NCI-H82 treated with DMSO at 0.1 percent for 48 hours (cell line): ENCODE measurements around the gene NOTCH2.
"Not testable (repeated sequence)": the region's sequence is repeated elsewhere in the genome, so short reads cannot be mapped to it uniquely, and the experiment has no call there.

ENCODE experiments used
- DNase-seq: peaks from one replicate; lab custom pipeline; 2025; ENCODE audit not compliant: unreplicated experiment; lab: John Stamatoyannopoulos, UW

Gene NOTCH2

DNA sequence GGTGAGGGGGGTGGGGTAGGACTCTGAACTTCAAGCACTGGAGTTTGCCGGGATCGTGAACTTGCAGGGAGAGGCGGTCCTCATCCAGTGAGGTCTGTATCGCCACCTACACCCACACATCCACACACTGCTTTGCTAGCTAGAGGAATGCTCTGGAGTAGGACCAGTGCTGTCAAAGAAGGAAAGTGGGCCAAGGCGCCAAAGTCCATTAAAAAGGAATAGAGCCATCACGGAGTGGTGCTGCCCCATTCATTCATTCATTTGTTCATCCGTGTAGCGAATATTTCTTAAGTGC is 405 bp upstream of the NOTCH2 start:
- DNase-seq: not testable (repeated sequence)

DNA sequence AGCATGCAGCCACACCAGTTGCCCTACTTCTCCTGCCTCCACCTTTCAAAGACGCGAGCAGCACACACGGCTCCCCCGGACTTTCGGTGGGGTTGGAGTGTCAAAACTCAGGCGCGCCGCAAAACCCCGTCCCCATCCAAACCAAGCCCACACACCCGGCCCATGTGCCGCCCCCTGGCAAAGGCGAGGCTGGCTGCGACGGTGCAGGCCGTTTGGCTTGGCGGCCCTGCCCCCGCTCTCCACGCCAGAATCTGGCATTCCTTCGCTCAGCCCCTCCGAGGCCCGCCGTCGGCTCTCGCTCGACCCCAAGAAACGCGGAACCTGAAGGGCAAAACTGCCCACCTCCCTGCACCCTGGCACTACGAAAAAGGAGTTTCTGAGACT is 787 bp downstream of the NOTCH2 start:
- DNase-seq: not testable (repeated sequence)

DNA sequence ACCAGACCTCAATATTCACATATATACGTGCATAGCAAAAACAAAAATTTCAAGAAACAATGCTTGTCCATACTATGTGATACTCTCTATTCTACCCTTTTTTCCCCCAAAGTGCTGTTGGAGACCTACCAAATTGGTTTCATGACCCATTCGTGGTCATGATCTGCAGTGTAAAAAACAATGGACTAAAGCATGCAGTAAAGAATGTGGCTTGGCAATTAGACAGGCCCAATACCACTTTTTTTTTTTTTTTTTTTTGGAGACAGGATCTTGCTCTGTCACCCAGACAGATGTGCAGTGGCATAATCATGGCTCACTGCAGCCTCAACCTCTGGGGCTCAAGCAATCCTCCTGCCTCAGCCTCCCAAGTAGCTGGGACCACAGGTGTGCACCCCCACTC is 21.3 kb downstream of the NOTCH2 start:
- not testable (repeated sequence) for DNase-seq

DNA sequence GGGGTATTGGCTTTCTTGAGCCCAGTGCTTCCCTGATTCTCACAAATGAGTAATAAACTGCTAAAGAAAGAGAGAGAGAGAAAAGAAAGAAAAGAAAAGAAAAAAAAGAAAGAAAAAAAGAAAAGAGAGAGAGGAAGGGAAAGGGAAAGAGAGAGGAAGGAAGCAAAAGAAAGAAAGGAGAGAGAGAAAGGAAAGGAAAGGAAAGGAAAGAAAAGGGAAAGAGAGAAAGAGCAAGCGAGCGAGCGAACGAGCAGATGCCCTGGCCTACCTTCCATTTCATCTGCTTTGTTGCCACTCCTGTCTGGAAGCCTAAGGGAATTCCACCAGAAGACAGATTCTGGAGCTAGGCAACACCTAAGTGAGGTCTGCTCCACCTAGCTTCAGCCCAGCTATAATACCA is 27.7 kb downstream of the NOTCH2 start:
- not testable (repeated sequence) for DNase-seq

DNA sequence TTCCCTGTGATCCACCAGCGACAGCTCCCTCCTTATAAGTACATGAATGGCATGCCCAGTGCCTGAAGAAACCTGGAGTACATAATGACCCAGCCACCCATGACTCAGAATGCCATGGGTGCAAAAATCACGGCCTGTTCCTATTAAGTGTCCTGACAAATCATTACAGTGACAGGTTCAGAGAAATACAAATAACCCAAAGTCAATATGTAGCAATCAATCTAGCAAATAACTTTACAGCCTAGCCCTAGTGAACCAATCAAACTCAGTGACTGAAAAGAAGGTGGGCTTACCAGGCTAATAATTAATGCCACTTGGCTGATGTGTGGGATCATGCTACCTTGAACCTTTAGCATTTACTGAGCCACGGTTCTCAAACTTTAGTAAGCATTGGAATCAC is 37.2 kb downstream of the NOTCH2 start:
- not testable (repeated sequence) for DNase-seq

DNA sequence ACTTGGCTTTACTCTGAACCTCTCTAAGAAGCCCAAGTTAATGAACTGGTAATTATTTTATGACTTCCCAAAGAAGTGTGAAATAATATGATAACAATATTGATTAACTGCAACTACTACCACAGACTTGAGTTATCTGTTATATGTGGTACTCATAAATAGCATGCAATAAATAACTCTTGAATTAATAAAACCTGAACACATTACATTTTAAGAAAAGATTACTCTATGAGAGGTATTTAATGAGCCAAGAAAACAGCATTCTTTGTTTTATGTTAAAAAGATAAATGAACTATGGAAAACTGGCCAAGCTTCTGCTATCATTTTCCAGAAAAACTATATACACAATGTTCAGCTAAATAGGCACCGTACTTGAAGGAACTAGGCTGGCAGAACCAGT is 45.7 kb downstream of the NOTCH2 start:
- DNase-seq: not testable (repeated sequence)

DNA sequence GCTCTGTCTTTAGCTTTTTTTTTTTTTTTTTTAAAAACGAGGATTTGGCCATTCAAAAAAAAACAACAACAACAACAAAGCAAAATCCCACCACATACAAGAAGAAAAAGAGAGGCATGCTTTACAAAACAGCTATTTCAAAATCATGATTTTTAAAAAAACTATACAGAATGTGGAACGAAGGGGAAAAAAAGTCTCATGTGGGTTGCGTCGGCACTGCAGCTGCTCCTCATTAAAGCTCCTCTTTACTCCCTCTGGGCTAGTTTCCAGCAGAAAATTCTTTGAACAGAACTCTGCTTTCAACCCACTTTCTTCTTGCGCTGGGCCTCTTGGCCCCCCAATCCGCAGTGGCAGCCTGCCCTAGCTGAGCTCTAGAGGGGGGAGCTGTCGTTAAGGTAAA is 54.5 kb downstream of the NOTCH2 start:
- not testable (repeated sequence) for DNase-seq

DNA sequence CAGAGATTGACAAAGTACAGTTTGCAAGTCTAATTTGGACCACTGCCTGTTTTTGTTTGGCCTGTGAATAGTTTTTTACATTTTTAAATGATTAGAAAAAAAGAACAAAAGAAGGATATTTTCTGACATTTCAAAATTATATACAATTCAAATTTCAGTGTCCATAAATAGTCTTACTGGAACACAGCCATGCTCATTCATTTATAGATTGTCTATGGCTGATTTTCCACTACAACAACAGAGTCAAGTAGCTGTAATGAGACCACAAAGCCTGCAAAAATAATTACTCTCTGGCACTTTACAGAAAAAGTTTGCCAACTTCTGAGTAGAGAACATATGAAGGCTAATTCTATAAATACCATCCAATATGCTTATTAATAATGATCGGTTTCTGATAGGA is 61.1 kb downstream of the NOTCH2 start:
- not testable (repeated sequence) for DNase-seq

DNA sequence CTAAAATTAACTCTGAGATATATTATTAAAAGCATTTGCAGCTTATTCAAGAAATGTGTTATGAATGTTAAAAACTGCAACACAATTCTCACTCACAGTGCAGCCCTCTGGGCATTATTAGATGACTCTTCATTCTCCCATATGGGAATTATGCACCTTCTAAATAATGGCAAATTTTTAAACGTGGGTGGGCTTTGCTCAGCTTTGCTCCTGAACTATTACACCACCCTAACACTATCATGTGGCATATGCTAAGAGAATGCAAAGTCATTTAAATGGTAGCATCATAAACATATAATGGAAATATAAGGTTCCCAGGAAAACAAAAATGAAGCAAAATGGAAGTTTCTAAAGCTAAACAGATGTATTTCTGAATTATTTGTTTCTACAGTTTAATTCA is 61.6 kb downstream of the NOTCH2 start:
- not testable (repeated sequence) for DNase-seq

DNA sequence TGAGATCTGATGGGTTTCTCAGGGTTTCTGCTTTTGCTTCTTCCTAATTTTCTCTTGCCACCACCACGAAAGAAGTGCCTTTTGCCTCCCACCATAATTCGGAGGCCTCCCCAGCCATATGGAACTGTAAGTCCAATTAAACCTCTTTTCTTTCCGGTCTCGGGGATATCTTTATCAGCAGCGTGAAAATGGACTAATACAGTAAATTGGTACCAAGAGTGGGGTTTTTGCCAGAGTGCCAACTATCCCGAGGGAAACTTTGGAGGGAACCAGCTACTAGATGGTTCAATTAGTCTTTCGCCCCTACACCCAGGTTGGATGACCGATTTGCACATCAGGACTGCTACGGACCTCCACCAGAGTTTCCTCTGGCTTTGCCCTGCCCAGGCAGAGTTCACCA is 68.4 kb downstream of the NOTCH2 start:
- not testable (repeated sequence) for DNase-seq

DNA sequence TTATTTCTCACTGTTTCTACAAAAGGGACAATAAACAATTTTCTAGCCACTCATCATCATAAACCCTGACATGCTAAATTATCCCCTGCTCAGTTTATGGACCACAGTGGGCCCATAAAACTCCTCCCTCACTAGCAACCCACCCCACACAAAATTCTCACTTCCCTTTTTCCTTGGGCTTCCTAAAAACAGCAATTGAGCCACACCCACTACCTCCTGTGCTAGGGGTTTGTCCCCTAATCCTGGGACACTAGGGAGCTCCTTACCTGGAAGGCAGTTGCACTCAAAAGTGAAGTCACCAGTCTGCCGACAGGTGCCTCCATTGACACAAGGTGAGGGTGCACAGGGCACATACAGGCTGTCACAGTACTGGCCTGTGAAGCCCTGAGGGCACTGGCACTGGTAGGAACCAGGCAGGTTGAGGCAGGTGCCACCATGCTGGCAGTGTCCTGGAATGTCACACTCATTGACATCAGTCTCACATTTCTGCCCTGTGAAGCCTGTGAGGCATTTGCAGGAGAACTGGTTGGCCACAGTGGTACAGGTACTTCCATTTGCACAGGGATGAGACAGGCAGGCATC is 72.6 kb downstream of the NOTCH2 start:
- not testable (repeated sequence) for DNase-seq

DNA sequence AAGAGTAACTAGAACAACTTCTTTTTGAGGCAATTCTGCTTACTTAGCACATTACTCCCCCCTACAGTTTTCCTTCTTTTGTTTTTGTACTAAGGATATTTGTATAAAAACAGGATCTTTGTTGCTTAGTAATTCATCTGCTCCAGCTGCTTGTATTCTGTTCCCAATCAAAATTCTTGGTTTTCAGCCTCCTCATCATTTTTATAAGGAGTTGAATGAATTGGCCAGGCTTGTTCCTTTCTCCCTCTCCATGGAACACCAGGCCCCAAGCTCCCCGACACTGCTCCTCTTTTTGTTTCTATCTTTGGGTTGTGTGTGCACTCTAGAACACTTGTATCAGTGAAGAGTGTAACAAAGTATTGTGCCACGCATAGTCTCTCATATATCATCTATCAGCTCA is 73.5 kb downstream of the NOTCH2 start:
- DNase-seq: not testable (repeated sequence)

DNA sequence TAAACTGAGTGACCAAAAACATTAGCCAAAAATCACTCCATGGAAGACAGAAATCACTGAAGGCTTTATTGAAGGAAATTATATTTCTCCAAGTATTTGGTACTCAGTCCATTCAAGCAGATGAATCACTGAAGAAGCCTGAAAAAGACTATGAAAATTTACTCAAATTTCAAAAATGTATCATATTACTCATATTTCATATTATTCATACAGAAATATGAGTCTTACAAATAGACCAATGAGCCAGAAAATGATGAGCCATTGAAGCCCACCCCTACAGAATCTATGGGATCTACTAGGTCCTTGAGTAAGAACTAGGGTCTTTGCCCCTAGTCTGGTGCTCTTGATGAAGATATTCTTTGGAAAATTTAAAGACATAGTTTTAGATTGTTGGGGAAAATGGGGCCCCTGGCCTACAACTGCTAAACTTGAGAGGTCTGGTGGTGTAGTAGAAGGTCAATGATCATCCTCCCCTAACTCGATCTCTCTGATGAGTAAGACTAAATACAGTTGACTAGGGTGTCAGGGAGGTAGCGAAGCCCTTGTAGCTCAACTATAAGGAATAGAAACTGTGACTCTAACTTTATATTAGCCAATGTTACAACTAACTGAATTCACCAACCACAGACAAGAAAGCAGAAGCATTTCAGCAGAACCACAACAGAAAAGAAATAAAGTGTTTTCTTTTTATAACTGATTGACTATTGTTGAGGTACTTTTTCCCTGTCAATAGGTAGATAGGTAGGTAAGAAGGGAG is 81.0 kb downstream of the NOTCH2 start:
- no peak for DNase-seq

DNA sequence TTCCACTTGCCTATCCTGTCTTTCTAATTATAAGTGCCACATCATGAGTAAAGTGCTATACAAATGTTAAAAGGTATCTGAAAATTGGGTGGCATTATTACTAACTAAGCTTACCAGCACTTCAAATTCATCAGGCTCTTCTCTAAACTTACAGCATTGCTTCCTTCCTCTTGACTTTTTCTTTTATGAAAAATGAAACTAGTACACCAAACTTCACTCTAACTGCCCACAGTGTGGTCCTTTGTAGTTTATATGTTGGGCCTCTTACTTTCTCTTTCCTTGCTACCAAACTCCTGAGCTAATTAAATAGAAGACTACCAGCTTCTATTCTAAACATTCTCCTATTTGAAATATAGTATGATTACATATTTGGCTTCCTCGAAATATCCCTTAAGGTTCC is 81.8 kb downstream of the NOTCH2 start:
- no peak for DNase-seq

DNA sequence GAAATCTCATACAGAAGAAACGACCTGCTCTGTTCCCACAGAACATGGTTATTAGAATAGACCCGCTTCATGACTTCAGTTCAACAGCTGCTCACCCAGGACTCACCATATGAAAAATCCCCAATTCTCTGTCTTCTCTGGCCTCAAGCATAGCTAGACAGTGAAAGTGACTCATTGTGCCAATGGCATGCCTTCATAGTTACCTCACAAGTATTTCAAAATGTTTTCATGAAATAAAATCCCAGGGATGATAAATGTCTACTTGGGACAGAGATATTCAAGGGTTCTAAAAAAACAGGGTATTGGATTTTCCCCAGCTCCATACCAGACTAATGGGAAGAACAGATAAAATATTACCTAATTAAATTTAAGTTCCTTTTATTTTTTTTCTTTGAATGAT is 82.3 kb downstream of the NOTCH2 start:
- DNase-seq: no peak

DNA sequence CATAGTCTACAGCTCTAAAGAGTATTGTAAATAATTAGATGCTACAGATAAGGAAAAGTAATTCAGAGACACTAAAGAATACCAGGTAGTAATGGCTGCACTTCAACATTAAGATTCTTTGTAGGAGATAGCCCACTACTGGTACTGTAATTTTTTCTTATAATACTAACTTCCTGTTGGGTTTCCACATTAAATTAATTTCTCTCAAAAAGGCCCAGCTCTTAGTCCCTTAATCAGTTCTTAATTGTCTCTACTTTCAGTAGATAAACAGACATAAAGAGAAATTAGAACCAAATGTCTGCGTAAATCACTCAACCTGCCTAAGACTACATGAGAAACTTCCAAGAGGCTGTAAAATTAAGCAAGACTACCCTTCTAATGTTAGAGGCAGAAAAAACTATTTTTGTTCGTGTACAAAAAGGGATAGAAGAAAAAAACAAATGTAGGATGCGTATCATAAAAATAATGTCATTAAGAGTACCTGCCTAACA is 83.4 kb downstream of the NOTCH2 start:
- DNase-seq: no peak

DNA sequence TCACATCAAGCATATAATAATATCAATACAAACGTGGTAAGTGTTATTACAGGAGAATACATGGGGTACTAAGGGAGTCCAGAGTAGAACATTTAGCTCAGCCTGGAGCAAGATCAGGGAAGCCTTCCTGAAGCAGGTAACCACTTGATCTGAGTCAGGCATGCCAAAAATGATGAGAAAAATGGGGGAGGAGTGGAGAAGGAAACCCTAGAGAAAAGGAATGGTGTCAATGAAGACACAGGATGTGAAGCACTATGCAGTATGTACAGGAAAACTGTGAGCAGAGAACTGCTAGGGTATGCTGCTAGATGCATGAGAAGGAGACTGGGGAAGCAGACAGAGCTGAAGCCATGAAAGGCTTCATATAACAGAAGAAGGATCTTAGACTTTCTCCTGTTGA is 84.7 kb downstream of the NOTCH2 start:
- no peak for DNase-seq

DNA sequence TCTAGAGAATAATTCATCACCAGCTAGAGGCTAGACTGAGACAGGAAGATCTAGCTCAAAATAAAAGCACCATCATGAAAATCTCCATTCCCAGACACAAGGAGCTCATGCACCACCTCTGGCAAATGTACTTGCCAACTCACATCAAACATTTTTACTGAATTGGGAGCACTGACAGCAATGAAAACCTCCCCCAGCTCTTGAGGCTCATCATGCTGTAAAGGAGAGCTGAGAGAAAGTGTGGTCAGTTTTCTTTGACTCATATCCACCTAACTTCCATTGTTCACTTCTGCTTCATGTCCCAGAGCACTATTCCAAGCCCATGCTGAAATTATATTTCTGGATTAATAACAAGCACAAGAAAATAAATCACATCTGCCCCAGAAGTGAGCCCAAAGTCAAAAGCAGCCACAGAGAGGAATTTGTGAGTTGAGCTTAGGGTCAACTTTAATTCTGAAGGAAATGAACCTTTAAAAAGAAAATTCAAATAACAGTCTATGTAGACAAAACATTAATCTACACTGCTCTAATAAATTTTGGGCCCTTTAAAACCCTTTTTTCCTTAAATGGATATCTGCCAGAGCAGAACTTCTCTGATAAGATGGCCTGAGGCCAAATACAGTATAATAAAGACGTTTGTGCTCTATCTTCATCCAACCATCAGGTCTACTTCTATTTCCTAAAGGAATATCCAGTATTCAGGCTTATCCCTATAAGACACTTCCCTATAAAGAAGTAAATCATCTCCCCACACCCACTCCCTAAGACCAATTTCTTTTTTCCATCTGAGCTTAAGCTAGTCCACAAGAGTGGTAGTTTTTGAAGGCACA is 87.3 kb downstream of the NOTCH2 start:
- no peak for DNase-seq

DNA sequence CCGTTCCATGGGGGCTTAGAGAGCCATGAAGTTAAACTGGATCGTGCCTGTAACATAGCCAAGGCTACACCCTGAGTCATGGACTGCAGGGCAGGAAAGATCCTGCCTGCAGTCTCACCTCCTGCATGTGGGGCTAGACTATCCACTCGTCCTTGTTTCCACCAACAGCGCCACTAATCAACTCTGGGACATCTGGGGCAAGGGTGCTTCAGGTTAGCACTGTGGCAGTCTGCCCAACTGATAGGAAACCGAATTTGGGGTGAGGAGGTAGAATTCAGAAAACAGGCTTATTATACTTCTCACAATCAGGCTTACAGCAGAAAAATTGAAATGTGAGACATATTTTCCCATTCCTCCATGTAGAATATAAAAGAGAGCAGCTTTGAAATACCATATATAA is 88.0 kb downstream of the NOTCH2 start:
- no peak for DNase-seq

DNA sequence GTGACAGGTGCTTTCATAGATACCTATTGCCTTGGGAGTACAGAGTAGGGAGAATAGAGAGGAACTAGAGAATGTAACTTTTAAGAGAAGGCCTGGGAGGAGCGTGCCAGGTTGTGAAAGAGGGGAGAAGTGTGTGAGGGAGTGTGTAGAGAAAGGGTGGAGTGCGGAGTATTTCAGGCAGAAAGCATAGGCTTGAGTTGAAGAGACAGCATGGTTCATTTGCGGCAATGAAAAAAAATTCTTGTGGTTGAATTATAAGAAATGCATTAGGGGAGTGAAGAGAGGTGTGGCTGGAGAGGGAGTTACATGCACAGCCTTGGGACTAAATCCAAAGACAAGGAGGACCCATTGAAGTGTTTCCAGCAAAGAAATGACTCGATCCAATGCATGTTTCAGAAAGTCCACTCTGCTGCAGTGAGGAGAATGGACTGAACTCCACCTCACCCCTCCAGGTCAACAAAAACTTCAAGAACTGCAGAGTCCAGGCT is 91.4 kb downstream of the NOTCH2 start:
- DNase-seq: no peak

DNA sequence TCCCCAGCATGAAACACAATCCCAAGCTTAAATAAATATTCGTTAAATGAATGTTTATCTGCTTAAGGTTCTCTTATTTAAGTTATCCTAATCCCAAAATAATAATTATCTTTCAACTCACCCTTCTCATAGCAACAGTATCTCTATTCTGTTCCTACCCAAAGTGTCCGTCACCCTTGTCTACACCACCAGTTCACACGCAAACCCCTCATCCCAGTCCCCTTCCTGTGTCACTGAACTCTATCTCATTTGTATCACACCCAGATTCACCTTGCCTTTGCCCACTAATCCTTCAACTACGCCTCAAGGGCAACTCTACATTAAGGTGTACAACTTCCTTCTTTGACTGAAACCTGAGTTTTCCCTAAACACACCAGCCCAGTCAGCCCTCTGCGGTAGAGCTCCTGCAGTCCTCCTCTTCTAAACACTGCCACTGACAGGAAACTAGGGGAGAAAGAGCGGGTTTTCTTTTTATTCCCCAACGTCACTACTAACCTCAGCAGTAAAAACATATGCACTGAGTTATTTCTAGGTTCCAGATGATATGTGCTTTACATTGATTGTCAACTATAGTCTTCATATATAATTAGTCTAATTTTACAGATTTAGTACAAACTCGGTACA is 92.2 kb downstream of the NOTCH2 start:
- DNase-seq: not testable (repeated sequence)
